Esophagus squamous epithelium (tissue), 4 donors: ENCODE data around the gene TC2N.

Experiments
- POLR2A ChIP-seq, 4 donors: fragments of 450-650 bp; IDR thresholded peaks; one replicate each; pipeline ENCODE4 v1.6.1; 2017; ENCODE audit warnings: antibody characterized with exemption in 4 of 4, mild to moderate bottlenecking in 4 of 4, moderate library complexity in 3 of 4
- TF ChIP-seq, protein P1 (sequence below), 6 experiments: fragments of 450-650 bp in 4 of 6; fragments of 200-600 bp in 2 of 6; sonication (generic) in 2 of 6; IDR thresholded peaks; one replicate each; pipeline ENCODE4 v1.5.1; 2016 to 2019; ENCODE audit warnings: antibody characterized with exemption in 6 of 6, mild to moderate bottlenecking in 4 of 6, moderate library complexity in 4 of 6

DNA sequence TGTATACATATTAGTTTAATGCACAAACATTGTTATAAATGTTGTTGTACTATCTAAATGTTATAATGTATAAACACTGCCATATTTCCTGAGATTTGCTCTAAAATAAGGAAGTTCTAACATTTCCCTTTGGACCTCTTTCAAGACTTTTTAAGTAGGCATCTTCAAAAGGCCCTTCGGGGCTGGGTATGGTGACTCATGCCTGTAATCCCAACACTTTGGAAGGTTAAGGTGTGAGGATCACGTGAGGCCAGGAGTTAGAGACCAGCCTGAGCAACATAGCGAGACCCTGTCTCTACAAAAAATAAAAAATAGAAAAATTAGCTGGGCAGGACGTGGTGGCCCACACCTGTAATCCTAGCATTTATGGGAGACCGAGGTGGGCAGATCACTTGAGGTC, 44.7 kb upstream of the TC2N start:
- TF ChIP-seq POLR2A (IDR thresholded peaks at IDR 0.05): no peak
- TF ChIP-seq, protein P1, sequence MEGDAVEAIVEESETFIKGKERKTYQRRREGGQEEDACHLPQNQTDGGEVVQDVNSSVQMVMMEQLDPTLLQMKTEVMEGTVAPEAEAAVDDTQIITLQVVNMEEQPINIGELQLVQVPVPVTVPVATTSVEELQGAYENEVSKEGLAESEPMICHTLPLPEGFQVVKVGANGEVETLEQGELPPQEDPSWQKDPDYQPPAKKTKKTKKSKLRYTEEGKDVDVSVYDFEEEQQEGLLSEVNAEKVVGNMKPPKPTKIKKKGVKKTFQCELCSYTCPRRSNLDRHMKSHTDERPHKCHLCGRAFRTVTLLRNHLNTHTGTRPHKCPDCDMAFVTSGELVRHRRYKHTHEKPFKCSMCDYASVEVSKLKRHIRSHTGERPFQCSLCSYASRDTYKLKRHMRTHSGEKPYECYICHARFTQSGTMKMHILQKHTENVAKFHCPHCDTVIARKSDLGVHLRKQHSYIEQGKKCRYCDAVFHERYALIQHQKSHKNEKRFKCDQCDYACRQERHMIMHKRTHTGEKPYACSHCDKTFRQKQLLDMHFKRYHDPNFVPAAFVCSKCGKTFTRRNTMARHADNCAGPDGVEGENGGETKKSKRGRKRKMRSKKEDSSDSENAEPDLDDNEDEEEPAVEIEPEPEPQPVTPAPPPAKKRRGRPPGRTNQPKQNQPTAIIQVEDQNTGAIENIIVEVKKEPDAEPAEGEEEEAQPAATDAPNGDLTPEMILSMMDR (IDR thresholded peaks at IDR 0.05): no peak
